Erythroblast (primary cell): ENCODE measurements around the gene UGT1A10.

ENCODE experiments used
- GATA1 ChIP-seq: IDR thresholded peaks from 2 replicates; pipeline ENCODE4 v1.6.1; 2011; ENCODE audit warnings: low read depth, mild to moderate bottlenecking, control low read depth, low read length, moderate library complexity
- POLR2A ChIP-seq: IDR thresholded peaks from 2 replicates; pipeline ENCODE4 v1.6.1; 2011; ENCODE audit warnings: mild to moderate bottlenecking, low read length

DNA sequence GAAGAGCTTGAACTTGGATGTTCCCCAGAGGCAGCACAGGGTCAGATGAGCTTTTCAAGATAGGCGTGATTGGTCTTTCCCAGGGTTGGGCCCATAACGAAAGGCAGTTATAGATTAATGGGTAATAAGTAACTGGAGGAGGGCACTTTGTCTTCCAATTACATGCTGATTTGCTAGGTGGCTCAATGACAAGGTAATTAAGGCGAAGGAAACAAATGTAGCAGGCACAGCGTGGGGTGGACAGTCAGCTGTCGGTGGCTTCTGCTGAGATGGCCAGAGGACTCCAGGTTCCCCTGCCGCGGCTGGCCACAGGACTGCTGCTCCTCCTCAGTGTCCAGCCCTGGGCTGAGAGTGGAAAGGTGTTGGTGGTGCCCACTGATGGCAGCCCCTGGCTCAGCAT, 82.3 kb downstream of the UGT1A10 start, which contains the start of gene UGT1A4:
- TF ChIP-seq POLR2A (no peak), GATA1 (no peak)
